Measurements from ENCODE around the gene MRPS18B. TPM values are rescaled to one million over a fixed set of nuclear protein-coding genes. Genes with fewer than 3 reads are reported as not detected.
"Not testable (repeated sequence)": the region's sequence is repeated elsewhere in the genome, so short reads cannot be mapped to it uniquely, and the experiment has no call there.

Gene MRPS18B
- total RNA-seq, 1 donor from 2014 or later, result 38.1 TPM

GRCh38 chr6:30641048-30641447 is 23.4 kb downstream of the MRPS18B start:
- no peak for DNase-seq (ENCODE audit: low read depth in 2 of 2)

GRCh38 chr6:30643656-30644055 is 26.0 kb downstream of the MRPS18B start:
- peak in 1 of 2 donors; percentile 15 for DNase-seq (ENCODE audit: low read depth in 2 of 2)

GRCh38 chr6:30644769-30645168 is 27.1 kb downstream of the MRPS18B start:
- no peak for DNase-seq (ENCODE audit: low read depth in 2 of 2)

GRCh38 chr6:30645989-30646388 is 28.3 kb downstream of the MRPS18B start:
- DNase-seq (ENCODE audit: low read depth in 2 of 2), result no peak

GRCh38 chr6:30646450-30647241 is 29.0 kb downstream of the MRPS18B start, which contains the start of gene C6orf136:
Gene C6orf136 (plus strand): TSS chr6:30647133. CDS start chr6:30647232, 99 bp downstream.
- peak; percentile 94 to 97 for DNase-seq (ENCODE audit: low read depth in 2 of 2)

- DNase-seq (ENCODE audit: low read depth in 2 of 2), result peak; percentile 65 to 77
These were observed 29.8 kb downstream of the MRPS18B start for GRCh38 chr6:30647242-30648116.

GRCh38 chr6:30651143-30651542 is 33.5 kb downstream of the MRPS18B start:
- no peak for DNase-seq (ENCODE audit: low read depth in 2 of 2)

GRCh38 chr6:30654798-30655742 is 37.4 kb downstream of the MRPS18B start:
- DNase-seq (ENCODE audit: low read depth in 2 of 2), result no peak

- no peak for DNase-seq (ENCODE audit: low read depth in 2 of 2)
These were observed 38.1 kb downstream of the MRPS18B start for GRCh38 chr6:30655743-30656094.

- no peak for DNase-seq (ENCODE audit: low read depth in 2 of 2)
These were observed 38.9 kb downstream of the MRPS18B start for GRCh38 chr6:30656513-30656912.

GRCh38 chr6:30657454-30657853 is 39.8 kb downstream of the MRPS18B start:
- DNase-seq (ENCODE audit: low read depth in 2 of 2), result no peak

GRCh38 chr6:30657922-30658321 is 40.3 kb downstream of the MRPS18B start:
- DNase-seq (ENCODE audit: low read depth in 2 of 2), result not testable (repeated sequence)

- no peak for DNase-seq (ENCODE audit: low read depth in 2 of 2)
These were observed 47.5 kb downstream of the MRPS18B start for GRCh38 chr6:30664994-30665767.

- peak; percentile 33 to 55 for DNase-seq (ENCODE audit: low read depth in 2 of 2)
These were observed 48.7 kb downstream of the MRPS18B start for GRCh38 chr6:30666300-30666699.

GRCh38 chr6:30670760-30671527 is 53.3 kb downstream of the MRPS18B start:
- DNase-seq (ENCODE audit: low read depth in 2 of 2), result peak in 1 of 2 donors; percentile 43

- DNase-seq (ENCODE audit: low read depth in 2 of 2), result peak; percentile 98
These were observed 55.0 kb downstream of the MRPS18B start, which contains the start of gene DHX16 for GRCh38 chr6:30672445-30673253. Gene DHX16 (minus strand): TSS chr6:30673006. CDS start chr6:30672841, 165 bp downstream.
